WTC11 (cell line): ENCODE measurements around the gene C3orf85. TPM values are rescaled to one million over a fixed set of nuclear protein-coding genes. Genes with fewer than 3 reads are reported as not detected.

ENCODE experiments used
- ATAC-seq: fragments of 200-7000 bp; cut with Tn5 transposase; 2 replicates; pipeline ENCODE4 v1.10.0; 2021; ENCODE audit warnings: mild to moderate bottlenecking, moderate library complexity
- CTCF ChIA-PET: fragments of 300-600 bp; sonication (Branson Sonifier 250); formaldehyde crosslinking; loops from one replicate; lab custom pipeline; 2021; ENCODE audit warnings: antibody characterized with exemption; lab: Charles Lee
- POLR2A ChIA-PET: fragments of 350-600 bp; sonication (Branson Sonifier 250); formaldehyde crosslinking; loops from one replicate; lab custom pipeline; 2021; ENCODE audit warnings: antibody characterized with exemption; lab: Charles Lee
- DNase-seq: peaks from one replicate; pipeline ENCODE4 v3.0.0; 2021; ENCODE audit warnings: low spot score
- H3K27ac Mint-ChIP-seq: 2 replicates; pipeline ENCODE4 v1.8.0; 2021; ENCODE audit warnings: mixed read lengths
- H3K27me3 Mint-ChIP-seq: 2 replicates; pipeline ENCODE4 v1.8.0; 2021; ENCODE audit warnings: low read depth, mild to moderate bottlenecking, moderate library complexity, mixed read lengths
- H3K36me3 Mint-ChIP-seq: 2 replicates; pipeline ENCODE4 v1.8.0; 2021; ENCODE audit warnings: mixed read lengths
- H3K4me1 Mint-ChIP-seq: 2 replicates; pipeline ENCODE4 v1.8.0; 2022; ENCODE audit warnings: mixed read lengths
- H3K4me3 Mint-ChIP-seq: 2 replicates; pipeline ENCODE4 v1.8.0; 2021; ENCODE audit warnings: mild to moderate bottlenecking, moderate library complexity, mixed read lengths
- H3K9me3 Mint-ChIP-seq: 2 replicates; pipeline ENCODE4 v1.8.0; 2021; ENCODE audit warnings: mixed read lengths
- ATF1 ChIP-seq: sonication (generic); formaldehyde crosslinking; IDR thresholded peaks from 2 replicates; pipeline ENCODE4 v1.8.1; 2023; ENCODE audit warnings: mild to moderate bottlenecking, moderate library complexity, missing genetic modification reagents
- CTCF ChIP-seq: fragments of 200-600 bp; IDR thresholded peaks from 2 replicates; pipeline ENCODE4 v1.8.0; 2022; ENCODE audit warnings: antibody characterized with exemption
- E2F1 ChIP-seq: sonication (generic); formaldehyde crosslinking; IDR thresholded peaks from 2 replicates; pipeline ENCODE4 v1.8.0; 2022; ENCODE audit warnings: mild to moderate bottlenecking, missing genetic modification reagents
- ERG ChIP-seq: fragments of 250-450 bp; sonication (Bioruptor Pico); IDR thresholded peaks from 2 replicates; pipeline ENCODE4 v1.8.0; 2021; ENCODE audit warnings: mild to moderate bottlenecking
- ESRRA ChIP-seq: sonication (generic); formaldehyde crosslinking; IDR thresholded peaks from 2 replicates; pipeline ENCODE4 v1.8.1; 2022; ENCODE audit warnings: mild to moderate bottlenecking, missing genetic modification reagents, borderline replicate concordance
- FOXJ3 ChIP-seq: sonication (generic); formaldehyde crosslinking; IDR thresholded peaks from 2 replicates; pipeline ENCODE4 v1.9.0; 2021; ENCODE audit warnings: missing genetic modification reagents, mild to moderate bottlenecking, borderline replicate concordance
- GRHL2 ChIP-seq: fragments of 250-450 bp; sonication (Bioruptor Pico); IDR thresholded peaks from 2 replicates; pipeline ENCODE4 v1.8.0; 2022; ENCODE audit warnings: mild to moderate bottlenecking, moderate library complexity; ENCODE audit not compliant: insufficient replicate concordance, severe bottlenecking
- NFE2L1 ChIP-seq: sonication (generic); formaldehyde crosslinking; IDR thresholded peaks from 2 replicates; pipeline ENCODE4 v1.8.1; 2023; ENCODE audit warnings: missing genetic modification reagents
- RELA ChIP-seq: sonication (generic); formaldehyde crosslinking; IDR thresholded peaks from 2 replicates; pipeline ENCODE4 v1.8.1; 2022; ENCODE audit warnings: missing genetic modification reagents, mild to moderate bottlenecking, borderline replicate concordance
- ZBTB21 ChIP-seq: sonication (generic); formaldehyde crosslinking; IDR thresholded peaks from 2 replicates; pipeline ENCODE4 v1.8.1; 2023; ENCODE audit warnings: mild to moderate bottlenecking, missing genetic modification reagents, borderline replicate concordance
- ZBTB43 ChIP-seq: sonication (generic); formaldehyde crosslinking; IDR thresholded peaks from 2 replicates; pipeline ENCODE4 v1.8.1; 2023; ENCODE audit warnings: mild to moderate bottlenecking, missing genetic modification reagents
- ZNF263 ChIP-seq: sonication (generic); formaldehyde crosslinking; IDR thresholded peaks from 2 replicates; pipeline ENCODE4 v1.8.1; 2022; ENCODE audit warnings: low read depth, mild to moderate bottlenecking, moderate library complexity, missing genetic modification reagents
- ZNF317 ChIP-seq: sonication (generic); formaldehyde crosslinking; IDR thresholded peaks from 2 replicates; pipeline ENCODE4 v1.8.1; 2023; ENCODE audit warnings: low read depth, mild to moderate bottlenecking, moderate library complexity, missing genetic modification reagents, borderline replicate concordance
- ZNF532 ChIP-seq: fragments of 250-450 bp; sonication (Bioruptor Pico); IDR thresholded peaks from 2 replicates; pipeline ENCODE4 v1.9.0; 2021; ENCODE audit warnings: mild to moderate bottlenecking, borderline replicate concordance
- total RNA-seq: library from RNA; stranded (reverse); gene quantifications from 3 replicates; pipeline ENCODE4 v1.2.3, GENCODE V29; 2021
- TF ChIP-seq, protein P1 (sequence below): fragments of 250-450 bp; sonication (Bioruptor Pico); conservative IDR thresholded peaks from 2 replicates; pipeline ENCODE4 v1.9.0; 2021; ENCODE audit warnings: mild to moderate bottlenecking

C3orf85 gene
- total RNA-seq, 1 experiment from 2014 or later = not detected

GRCh38 chr3:109093561-109093960 is 43.0 kb upstream of the C3orf85 start (continued):
- no peak for TF ChIP-seq ZNF532 (CRISPR knock-in tag)

DNA sequence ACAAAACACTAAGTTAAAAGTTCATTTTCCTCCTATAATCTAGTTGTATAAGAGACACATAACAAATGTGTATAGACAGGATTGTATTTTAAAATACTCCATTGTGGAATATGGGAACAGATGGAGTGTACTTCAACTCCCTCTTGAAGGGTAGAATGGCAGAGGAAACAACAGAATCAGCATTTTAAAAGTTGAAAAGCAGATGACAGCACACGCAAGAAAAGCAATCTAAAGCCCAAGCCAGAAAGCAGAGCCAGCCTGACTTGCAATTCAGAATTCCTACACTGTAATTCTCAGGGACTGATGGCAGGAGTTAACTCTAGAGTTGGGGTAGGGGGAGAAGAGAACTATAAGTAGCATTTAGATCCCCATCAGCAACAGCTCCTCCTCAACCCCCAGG is 41.4 kb upstream of the C3orf85 start:
- Mint-ChIP-seq H3K4me3 (no peak overlapping the region), H3K27ac (no peak overlapping the region), H3K4me1 (no peaks in the 10 kb centered on the region), H3K36me3 (no peaks in the 10 kb centered on the region), H3K9me3 (no peaks in the 10 kb centered on the region), H3K27me3 (no peaks in the 10 kb centered on the region)
- TF ChIP-seq, protein P1, sequence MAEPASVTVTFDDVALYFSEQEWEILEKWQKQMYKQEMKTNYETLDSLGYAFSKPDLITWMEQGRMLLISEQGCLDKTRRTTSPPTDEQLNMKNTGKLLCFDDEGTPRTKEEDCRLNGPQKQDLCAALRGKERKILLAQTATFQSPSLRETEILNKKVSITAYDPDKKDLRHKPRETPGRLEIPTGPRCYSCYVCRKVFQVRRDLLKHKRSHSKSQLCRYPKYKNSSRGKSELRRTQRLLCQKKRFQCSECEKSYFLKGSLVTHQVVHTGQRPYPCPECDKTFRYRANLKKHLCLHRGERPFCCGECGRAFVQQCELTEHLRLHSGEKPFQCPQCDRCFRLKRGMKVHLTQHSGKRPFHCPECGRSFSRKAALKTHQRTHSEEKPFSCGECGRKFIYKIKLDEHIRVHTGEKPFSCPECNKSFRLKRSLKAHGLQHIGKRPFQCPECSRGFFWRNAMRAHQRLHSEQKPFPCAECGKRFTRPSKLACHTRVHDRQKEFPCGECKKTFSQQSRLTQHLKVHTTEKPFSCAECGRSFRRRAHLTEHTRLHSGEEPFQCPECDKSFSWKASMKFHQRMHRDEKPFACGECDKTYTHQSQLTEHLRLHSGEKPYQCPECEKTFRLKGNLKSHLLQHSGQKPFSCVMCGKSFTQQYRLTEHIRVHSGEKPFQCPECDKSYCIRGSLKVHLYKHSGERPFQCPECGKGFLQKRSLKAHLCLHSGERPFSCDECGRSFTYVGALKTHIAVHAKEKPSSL (CRISPR knock-in tag) = no peak
- TF ChIP-seq NFE2L1 (no peak), ERG (CRISPR knock-in tag) (no peak), RELA (no peak), GRHL2 (CRISPR knock-in tag) (no peak), ZNF317 (CRISPR knock-in tag) (no peak), ZNF263 (CRISPR knock-in tag) (no peak), ZBTB21 (CRISPR knock-in tag) (no peak), ZBTB43 (CRISPR knock-in tag) (no peak), ESRRA (CRISPR knock-in tag) (no peak), E2F1 (CRISPR knock-in tag) (no peak), CTCF (no peak), ATF1 (CRISPR knock-in tag) (no peak), FOXJ3 (CRISPR knock-in tag) (no peak)
- ATAC-seq (no peak), DNase-seq (no peak)
- ChIA-PET CTCF (no interaction called here), POLR2A (no interaction called here)
